RWPE1 (cell line): Measurements from ENCODE around the gene SOX21.

Experiments used
- CTCF ChIA-PET: fragments of 350-600 bp; sonication (Branson Sonifier 250); formaldehyde crosslinking; extraction: SDS; loops from one replicate; lab custom pipeline; 2021; lab: Yijun Ruan, JAX
- POLR2A ChIA-PET: fragments of 400-600 bp; formaldehyde crosslinking; extraction: SDS; loops from one replicate; lab custom pipeline; 2020; ENCODE audit warnings: antibody characterized with exemption; ENCODE audit not compliant: low non-redundant PET; lab: Yijun Ruan, JAX
- DNase-seq: peaks from one replicate; pipeline ENCODE4 v3.0.0; 2012; ENCODE audit warnings: low spot score
- H3K27ac ChIP-seq: fragments of 450-650 bp; 2 replicates; pipeline ENCODE4 v1.5.1; 2017
- TF ChIP-seq, protein P1 (sequence below): fragments of 450-650 bp; conservative IDR thresholded peaks from 2 replicates; pipeline ENCODE4 v1.5.1; 2017; ENCODE audit warnings: low read depth, mild to moderate bottlenecking

SOX21 gene

DNA sequence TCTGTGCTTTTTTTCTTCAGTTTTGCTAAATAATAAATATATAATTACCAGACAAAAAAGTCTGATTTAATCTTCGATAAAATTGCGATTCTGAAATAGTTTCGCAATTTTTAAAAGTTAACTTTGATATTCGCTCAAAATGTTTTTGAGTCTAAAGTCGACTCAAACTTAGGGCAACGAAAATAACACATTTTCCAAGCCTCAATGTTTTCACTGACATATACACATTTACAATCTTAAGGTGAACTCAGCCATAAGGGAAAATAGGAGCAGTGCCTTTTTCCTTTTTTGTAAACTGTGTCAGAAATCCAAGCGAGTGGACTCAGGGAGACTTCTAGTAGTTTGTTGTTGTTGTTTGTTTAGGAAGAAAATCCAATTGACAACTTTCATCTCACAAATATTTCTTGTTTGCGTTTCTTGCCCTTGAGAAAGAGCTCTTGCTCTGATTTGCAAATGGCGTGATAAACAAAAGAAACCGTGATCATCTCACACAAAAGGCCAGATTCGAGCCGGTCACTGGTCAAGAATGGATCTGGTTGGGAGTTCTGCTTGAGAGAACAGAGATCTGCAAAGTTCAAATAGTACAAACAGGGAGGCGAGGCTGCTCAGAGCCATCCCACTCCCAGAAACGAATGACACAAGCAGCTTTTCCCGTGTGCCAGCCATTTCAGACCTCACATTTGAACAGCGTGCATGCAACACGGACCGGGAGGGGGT is 2.1 kb downstream of the SOX21 start:
- no peak overlapping the region for H3K27ac ChIP-seq
- ChIA-PET POLR2A (no interaction called here), CTCF (interaction anchor here (0.6 to 0.9 kb wide), 4 partner anchors 15 to 785 kb away, joined by 3 read pairs; no protein-coding TSS in a partner anchor)
- no peak for DNase-seq
- TF ChIP-seq, protein P1, sequence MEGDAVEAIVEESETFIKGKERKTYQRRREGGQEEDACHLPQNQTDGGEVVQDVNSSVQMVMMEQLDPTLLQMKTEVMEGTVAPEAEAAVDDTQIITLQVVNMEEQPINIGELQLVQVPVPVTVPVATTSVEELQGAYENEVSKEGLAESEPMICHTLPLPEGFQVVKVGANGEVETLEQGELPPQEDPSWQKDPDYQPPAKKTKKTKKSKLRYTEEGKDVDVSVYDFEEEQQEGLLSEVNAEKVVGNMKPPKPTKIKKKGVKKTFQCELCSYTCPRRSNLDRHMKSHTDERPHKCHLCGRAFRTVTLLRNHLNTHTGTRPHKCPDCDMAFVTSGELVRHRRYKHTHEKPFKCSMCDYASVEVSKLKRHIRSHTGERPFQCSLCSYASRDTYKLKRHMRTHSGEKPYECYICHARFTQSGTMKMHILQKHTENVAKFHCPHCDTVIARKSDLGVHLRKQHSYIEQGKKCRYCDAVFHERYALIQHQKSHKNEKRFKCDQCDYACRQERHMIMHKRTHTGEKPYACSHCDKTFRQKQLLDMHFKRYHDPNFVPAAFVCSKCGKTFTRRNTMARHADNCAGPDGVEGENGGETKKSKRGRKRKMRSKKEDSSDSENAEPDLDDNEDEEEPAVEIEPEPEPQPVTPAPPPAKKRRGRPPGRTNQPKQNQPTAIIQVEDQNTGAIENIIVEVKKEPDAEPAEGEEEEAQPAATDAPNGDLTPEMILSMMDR: no peak

DNA sequence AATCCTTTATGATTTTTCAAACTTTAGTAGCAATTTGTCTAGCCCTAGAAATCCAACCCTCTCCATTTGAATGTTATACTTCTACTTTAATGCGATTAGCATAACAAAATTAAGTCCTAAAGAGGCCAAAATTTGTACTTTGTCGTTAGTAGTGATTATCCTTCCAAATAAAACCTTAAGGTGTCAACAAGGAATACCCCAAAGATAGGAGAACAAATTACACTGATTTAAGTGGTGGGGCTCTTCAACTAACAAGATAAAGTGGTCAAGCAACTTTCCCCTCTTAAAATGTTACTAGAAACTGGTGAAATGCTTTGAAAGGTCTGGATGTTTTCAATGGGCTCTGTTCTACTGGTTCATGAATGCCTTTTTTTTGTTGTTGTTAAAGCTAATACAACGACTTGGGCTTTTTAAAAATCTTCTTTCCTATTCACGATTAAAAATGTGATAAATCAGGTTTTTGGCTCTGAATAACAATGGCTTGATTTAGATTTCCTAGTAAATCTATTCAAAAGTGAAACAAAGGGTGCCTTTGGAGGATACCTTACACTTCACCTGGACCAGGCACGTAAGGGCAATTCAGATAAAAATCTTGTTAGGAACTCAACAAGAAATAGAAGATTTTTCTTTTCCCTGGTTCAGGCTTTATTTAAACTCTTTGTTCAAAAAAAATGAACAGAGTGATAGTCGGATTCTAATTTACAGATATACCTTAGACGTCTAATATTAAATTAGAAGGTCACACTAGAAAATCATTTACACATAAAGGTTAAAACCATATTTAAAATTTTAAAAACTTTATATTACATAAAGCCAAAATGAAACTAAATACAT is 3.1 kb downstream of the SOX21 start:
- POLR2A ChIA-PET: no interaction called here
- TF ChIP-seq, protein P1: no peak
- H3K27ac ChIP-seq: no peak overlapping the region
- CTCF ChIA-PET: interaction anchor here (0.6 to 0.7 kb wide), 4 partner anchors 16 to 702 kb away, joined by 3 read pairs; no protein-coding TSS in a partner anchor
- no peak for DNase-seq

DNA sequence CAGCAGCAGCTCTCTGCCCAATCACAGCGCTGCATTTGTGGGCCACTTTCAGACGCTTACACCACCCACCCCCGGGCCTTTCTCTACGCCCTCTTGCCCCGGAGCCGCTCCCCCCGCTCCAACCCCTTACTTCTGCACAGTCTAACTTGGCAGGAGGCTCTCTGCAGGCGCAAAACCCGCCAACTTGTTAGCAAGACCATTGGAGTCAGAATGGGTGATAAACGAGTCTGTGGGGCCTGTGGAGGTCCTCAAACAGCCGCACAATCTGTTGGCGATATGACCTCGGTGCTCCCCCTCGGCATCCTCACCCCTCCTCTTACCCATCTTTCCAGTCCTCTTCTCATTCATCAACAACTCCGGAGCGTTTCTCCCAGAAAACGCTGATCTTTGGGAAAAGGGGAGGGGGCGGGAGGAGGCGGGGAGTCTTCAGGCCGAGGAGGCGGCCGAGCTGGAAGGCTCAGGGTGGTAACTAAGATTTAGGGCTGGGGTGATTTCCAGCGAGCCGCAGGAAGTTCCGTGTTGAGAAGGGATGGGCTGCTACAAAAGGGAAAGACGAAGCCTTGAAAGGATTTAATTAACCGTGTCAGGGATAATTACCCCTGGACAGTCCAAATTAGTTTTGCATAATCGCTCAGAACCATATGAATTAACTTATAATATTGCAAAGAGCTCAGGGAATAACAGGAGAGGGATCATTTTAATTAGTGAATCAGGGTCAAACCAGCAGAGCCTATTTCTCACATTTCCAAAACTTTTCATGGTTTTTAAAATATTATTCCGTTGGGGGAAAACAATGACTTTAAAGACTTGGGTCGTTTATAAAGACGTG is 4.1 kb downstream of the SOX21 start:
- ChIA-PET CTCF (interaction anchor here (0.7 kb wide), 1 partner anchor 290 kb away, joined by 3 read pairs; no protein-coding TSS in a partner anchor), POLR2A (no interaction called here)
- TF ChIP-seq, protein P1: no peak
- H3K27ac ChIP-seq: no peak overlapping the region
- DNase-seq: no peak

DNA sequence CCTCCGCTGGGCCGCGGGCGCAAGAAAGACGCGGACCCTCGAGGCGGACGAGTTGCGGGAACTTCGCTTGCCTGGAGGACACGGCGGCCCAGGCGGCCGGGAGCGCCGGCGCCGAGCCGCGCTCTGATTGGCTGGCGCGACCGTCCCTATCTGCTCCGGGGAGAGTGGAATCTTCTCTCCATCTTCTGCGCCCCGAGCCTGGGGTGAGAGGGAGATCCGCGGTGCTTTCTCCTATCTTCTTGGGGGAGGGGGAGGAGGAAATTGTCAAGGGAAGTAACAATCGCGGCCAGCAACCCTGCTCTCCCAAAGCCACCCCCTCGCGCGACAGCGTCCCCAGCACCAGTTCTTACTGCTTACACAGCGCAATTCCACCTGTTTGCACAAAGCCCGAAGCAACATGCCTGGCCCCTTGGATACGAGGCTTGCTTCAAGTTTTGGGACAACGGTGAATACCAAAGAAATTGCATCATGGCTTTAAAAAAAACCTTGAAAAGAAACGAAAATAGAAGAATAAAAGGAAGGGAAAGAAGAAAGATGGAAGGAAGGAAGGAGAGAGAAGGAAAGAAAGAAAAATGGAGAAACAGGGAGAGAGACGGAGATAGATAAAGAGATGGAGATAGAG is 4.8 kb downstream of the SOX21 start:
- DNase-seq: peak; percentile 13
- H3K27ac ChIP-seq: no peak overlapping the region
- ChIA-PET CTCF (interaction anchor here (0.7 kb wide), 1 partner anchor 281 kb away, joined by 3 read pairs; no protein-coding TSS in a partner anchor), POLR2A (no interaction called here)
- TF ChIP-seq, protein P1: no peak

DNA sequence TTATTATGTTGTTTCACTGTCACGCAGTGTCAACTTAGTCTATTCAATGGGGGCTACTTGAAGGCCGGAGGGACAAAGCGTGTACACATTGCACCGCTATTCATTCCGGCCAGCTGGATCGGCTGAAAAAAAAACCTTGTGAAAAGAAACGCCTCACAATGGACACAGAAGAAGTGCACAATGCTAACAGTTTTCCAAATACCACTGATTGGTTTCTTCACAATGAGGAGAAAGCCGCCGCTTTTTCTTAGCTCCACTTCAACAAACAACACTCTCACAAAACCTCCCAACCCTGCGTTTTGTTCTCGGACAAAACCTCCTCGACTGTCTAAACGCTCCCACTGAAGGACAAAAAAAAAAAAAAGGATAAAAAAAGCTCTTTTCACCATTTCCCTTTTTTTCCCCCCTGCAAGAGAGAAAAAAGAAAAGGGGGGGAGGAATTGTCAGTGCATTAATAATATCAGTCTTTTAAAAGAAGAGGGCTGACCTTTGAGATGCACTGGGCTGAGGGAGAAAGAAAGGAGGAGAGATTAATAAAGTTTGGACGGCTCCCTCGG is 5.4 kb downstream of the SOX21 start:
- no peak overlapping the region for H3K27ac ChIP-seq
- no peak for DNase-seq
- POLR2A ChIA-PET: no interaction called here
- TF ChIP-seq, protein P1: no peak
- CTCF ChIA-PET: interaction anchor here (0.7 kb wide), 2 partner anchors 280 to 1160 kb away, joined by 3 to 4 read pairs; no protein-coding TSS in a partner anchor
